ENCODE measurements around the gene DMD. TPM values are rescaled to one million over a fixed set of nuclear protein-coding genes. Genes with fewer than 3 reads are reported as not detected.

The DMD gene
- total RNA-seq, 1 donor from 2014 or later: 23.9 TPM

DNA sequence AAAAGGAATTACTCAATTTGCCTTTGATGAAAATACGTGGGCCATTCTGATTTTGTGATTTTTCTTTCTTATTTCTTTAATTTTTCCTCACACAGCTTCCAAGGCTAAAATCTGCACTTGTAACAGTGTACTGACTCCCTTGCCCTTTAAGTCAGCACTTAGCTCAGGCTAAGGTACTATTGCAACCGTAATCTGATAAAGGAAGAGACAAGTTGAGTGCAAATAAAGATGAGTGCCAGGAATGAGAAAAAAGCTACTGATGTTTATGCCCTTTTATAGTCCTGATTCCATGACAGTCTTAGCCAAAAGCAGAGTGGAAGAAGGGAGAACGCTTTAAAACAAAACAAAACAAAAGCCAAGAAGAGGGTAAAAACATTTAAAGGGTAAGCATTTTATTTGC, 6.0 kb downstream of the DMD start:
- TF ChIP-seq, protein P1, sequence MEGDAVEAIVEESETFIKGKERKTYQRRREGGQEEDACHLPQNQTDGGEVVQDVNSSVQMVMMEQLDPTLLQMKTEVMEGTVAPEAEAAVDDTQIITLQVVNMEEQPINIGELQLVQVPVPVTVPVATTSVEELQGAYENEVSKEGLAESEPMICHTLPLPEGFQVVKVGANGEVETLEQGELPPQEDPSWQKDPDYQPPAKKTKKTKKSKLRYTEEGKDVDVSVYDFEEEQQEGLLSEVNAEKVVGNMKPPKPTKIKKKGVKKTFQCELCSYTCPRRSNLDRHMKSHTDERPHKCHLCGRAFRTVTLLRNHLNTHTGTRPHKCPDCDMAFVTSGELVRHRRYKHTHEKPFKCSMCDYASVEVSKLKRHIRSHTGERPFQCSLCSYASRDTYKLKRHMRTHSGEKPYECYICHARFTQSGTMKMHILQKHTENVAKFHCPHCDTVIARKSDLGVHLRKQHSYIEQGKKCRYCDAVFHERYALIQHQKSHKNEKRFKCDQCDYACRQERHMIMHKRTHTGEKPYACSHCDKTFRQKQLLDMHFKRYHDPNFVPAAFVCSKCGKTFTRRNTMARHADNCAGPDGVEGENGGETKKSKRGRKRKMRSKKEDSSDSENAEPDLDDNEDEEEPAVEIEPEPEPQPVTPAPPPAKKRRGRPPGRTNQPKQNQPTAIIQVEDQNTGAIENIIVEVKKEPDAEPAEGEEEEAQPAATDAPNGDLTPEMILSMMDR (IDR thresholded peaks at IDR 0.05; ENCODE audit: unreplicated experiment): no peak
- no peaks in the 10 kb centered on the region for H3K4me1 Mint-ChIP-seq (ENCODE audit: low read depth)
- no peaks in the 10 kb centered on the region for H3K27me3 Mint-ChIP-seq
- H3K27ac Mint-ChIP-seq: no peak overlapping the region
- H3K9me3 Mint-ChIP-seq (ENCODE audit: low read depth): no peaks in the 10 kb centered on the region
- H3K36me3 Mint-ChIP-seq (ENCODE audit: insufficient read depth): no peaks in the 10 kb centered on the region
- H3K4me3 Mint-ChIP-seq (ENCODE audit: low read depth): no peak overlapping the region
- DNase-seq (ENCODE audit: low spot score, unreplicated experiment): no peak

DNA sequence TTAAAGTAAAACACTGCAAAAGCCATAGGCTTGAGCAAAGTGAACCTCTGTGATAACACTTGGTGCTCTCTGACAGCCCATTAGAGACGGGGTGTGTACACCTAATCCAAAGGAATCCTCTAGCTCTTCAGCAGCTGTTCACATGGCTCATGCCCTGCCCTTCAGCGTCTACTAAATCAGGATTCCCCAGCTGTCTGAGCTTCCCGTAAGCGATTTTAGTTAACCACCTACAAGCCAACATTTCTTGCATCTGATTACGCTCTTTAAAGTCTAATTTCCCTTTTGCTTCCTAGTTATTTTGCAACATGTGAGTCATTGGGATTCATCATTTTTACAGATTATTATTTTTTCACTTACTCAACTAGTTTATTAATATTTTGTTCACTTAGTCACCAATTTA, 6.5 kb downstream of the DMD start:
- TF ChIP-seq, protein P1 (IDR thresholded peaks at IDR 0.05; ENCODE audit: unreplicated experiment): no peak
- Mint-ChIP-seq H3K4me1 (ENCODE audit: low read depth) (no peaks in the 10 kb centered on the region), H3K36me3 (ENCODE audit: insufficient read depth) (no peaks in the 10 kb centered on the region), H3K27me3 (no peaks in the 10 kb centered on the region), H3K9me3 (ENCODE audit: low read depth) (no peaks in the 10 kb centered on the region), H3K27ac (no peak overlapping the region), H3K4me3 (ENCODE audit: low read depth) (no peak overlapping the region)
- DNase-seq (ENCODE audit: low spot score, unreplicated experiment): no peak

DNA sequence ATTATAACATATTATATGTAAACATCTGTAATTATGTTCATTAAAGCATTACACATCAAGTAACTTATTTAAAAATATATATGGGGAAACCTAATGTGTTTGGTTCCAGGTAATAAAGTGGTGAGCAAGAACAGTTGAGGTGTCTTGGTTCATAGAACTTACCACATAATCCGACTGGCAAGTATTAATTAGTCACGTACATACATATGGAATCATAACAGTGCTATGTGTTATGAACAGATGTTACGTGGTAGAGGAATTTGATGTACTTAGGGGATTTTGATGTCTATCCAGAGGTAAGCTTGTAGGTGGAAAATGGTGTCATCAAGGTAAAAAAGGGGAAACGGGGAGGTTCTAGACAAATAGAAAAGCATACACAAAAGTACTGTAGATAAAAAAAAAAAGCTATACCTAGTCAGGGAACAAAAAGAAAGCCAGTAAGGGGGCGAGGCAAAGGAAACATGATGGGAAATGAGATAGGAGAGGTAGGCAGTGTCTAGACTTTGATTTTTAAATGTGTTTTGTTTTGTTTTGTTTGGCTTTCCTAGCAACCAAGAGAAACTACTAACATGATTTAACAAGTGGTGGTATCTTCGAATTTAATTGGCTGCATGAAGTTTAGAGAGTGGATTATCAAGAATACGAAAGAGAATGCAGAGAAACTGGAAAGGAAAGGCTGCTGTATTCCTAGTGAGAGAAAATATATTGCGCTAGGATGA, 12.6 kb downstream of the DMD start:
- H3K27ac Mint-ChIP-seq: no peak overlapping the region

DNA sequence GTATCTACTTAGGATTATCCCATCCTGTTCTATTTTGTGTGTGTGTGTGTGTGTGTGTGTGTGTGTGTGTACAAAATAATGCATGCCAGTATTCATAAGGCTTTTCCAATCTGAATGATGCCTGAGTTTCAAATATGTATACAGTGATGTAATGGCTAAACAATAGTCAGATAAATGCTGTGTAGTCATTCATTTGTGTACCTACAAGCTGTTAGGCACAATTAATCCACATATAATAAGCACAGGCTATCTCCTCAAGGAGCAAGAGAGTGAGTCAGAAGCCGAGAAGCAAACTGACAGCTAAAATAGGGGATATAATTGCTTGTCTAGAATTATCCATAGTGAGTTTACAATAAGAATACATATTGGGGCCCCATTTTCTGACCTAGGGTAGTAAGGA, 15.7 kb downstream of the DMD start:
- no peak for DNase-seq (ENCODE audit: low spot score, unreplicated experiment)
- Mint-ChIP-seq H3K4me3 (ENCODE audit: low read depth) (no peak overlapping the region), H3K9me3 (ENCODE audit: low read depth) (peaks cover 7% of the 10 kb centered on the region), H3K27ac (no peak overlapping the region), H3K36me3 (ENCODE audit: insufficient read depth) (no peaks in the 10 kb centered on the region), H3K27me3 (no peaks in the 10 kb centered on the region), H3K4me1 (ENCODE audit: low read depth) (peaks cover 4% of the 10 kb centered on the region)
- TF ChIP-seq, protein P1 (IDR thresholded peaks at IDR 0.05; ENCODE audit: unreplicated experiment): no peak

More for the DNA sequence above, 12.6 kb downstream of the DMD start:
- no peak for DNase-seq (ENCODE audit: low spot score, unreplicated experiment)
- H3K4me3 Mint-ChIP-seq (ENCODE audit: low read depth): no peak overlapping the region
- no peaks in the 10 kb centered on the region for H3K4me1 Mint-ChIP-seq (ENCODE audit: low read depth)
- no peaks in the 10 kb centered on the region for H3K27me3 Mint-ChIP-seq
- TF ChIP-seq, protein P1 (IDR thresholded peaks at IDR 0.05; ENCODE audit: unreplicated experiment): no peak
- H3K36me3 Mint-ChIP-seq (ENCODE audit: insufficient read depth): no peaks in the 10 kb centered on the region
- peaks cover 7% of the 10 kb centered on the region for H3K9me3 Mint-ChIP-seq (ENCODE audit: low read depth)

DNA sequence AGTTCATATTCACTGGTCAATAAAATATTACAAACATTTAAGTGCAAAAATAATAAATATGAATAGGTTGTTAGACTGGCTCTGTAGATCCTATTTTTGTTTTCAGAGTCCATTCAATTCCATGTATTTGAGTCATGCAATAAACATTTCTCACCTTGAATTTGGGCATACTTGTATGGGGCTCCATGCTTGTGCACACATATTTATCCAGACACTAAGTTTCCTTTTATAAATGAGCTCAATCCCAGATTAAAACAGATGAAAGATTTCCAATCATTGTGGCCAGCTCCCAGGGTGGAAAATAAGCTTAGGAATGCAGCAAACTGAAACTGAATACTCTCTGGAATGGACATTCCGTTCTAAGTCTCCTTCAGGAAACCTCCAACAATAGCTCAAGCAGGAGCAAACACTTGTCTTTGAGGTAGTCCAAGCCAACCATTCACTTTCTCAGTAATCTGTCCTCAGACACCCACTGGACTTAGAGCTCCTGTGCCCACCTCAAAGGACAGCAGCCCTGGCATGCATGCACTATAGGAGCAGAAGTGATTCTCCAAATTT, 16.4 kb downstream of the DMD start:
- TF ChIP-seq, protein P1 (IDR thresholded peaks at IDR 0.05; ENCODE audit: unreplicated experiment): no peak
- Mint-ChIP-seq H3K9me3 (ENCODE audit: low read depth) (peaks cover 7% of the 10 kb centered on the region), H3K36me3 (ENCODE audit: insufficient read depth) (no peaks in the 10 kb centered on the region), H3K4me1 (ENCODE audit: low read depth) (peaks cover 4% of the 10 kb centered on the region), H3K4me3 (ENCODE audit: low read depth) (no peak overlapping the region), H3K27me3 (no peaks in the 10 kb centered on the region), H3K27ac (no peak overlapping the region)
- no peak for DNase-seq (ENCODE audit: low spot score, unreplicated experiment)
